ENCODE data around the gene GALNT9. TPM values are rescaled to one million over a fixed set of nuclear protein-coding genes. Genes with fewer than 3 reads are reported as not detected.

Gene GALNT9
- total RNA-seq, 1 experiment from 2014 or later: 0.36 TPM

DNA sequence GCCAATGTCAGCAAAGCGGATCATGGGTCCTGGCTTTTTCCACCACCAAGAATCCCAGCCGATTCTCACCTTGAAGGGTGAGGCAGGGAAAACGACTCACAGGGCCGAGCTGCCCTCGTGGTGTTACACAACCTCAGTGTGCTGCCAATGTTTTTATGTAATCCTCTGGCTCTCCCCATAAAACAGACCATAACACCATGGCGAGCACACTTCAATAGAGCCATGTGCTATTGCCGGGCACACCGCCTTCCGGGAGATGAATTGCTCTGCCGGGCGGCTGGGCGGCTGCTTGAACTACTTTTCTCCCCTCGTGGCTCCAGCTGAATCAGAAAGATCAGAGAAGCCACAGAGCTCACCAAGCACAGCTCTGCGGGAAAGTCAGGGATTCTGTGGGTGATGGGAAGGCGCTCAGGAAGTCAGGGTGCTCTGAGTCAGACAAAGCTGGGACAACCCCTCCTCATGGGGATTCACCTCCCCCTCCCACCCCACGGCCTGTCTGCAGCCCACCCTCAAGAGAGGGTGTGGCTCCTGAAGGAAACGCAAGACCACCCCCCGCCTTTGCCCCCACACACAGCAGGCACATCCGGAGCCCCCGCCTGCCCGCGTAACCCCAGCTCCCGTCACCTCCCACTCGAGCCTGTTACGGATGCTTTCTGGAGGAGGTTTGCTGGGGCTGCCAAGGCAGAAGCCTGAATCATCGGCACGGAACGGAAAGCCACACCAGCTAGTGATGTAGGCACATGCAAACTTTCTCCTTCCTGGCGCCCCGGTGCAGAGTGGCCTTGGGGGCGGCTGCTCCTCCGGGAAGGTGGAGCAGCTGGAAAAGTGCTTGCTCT is 1.8 kb downstream of the GALNT9 start:
- H3K4me3 ChIP-seq: no peak overlapping the region
- H3K4me1 ChIP-seq: no peaks in the 10 kb centered on the region
- no peaks in the 10 kb centered on the region for H3K36me3 ChIP-seq
- no peaks in the 10 kb centered on the region for H3K27me3 ChIP-seq
- DNase-seq: no peak
- no peak overlapping the region for H3K27ac ChIP-seq
- H3K9me3 ChIP-seq (replicated peaks): no peaks in the 10 kb centered on the region

- DNase-seq: no peak
- Histone ChIP-seq H3K4me1 (no peaks in the 10 kb centered on the region), H3K36me3 (no peaks in the 10 kb centered on the region), H3K9me3 (replicated peaks) (no peaks in the 10 kb centered on the region), H3K27me3 (no peaks in the 10 kb centered on the region), H3K4me3 (no peak overlapping the region), H3K27ac (no peak overlapping the region)
These were observed 2.7 kb downstream of the GALNT9 start for GRCh38 chr12:132326646-132327045.

GRCh38 chr12:132325733-132326130 is 3.7 kb downstream of the GALNT9 start:
- DNase-seq: no peak
- H3K36me3 ChIP-seq: no peaks in the 10 kb centered on the region
- no peaks in the 10 kb centered on the region for H3K4me1 ChIP-seq
- no peak overlapping the region for H3K4me3 ChIP-seq
- H3K9me3 ChIP-seq (replicated peaks): no peaks in the 10 kb centered on the region
- no peaks in the 10 kb centered on the region for H3K27me3 ChIP-seq
- no peak overlapping the region for H3K27ac ChIP-seq

DNA sequence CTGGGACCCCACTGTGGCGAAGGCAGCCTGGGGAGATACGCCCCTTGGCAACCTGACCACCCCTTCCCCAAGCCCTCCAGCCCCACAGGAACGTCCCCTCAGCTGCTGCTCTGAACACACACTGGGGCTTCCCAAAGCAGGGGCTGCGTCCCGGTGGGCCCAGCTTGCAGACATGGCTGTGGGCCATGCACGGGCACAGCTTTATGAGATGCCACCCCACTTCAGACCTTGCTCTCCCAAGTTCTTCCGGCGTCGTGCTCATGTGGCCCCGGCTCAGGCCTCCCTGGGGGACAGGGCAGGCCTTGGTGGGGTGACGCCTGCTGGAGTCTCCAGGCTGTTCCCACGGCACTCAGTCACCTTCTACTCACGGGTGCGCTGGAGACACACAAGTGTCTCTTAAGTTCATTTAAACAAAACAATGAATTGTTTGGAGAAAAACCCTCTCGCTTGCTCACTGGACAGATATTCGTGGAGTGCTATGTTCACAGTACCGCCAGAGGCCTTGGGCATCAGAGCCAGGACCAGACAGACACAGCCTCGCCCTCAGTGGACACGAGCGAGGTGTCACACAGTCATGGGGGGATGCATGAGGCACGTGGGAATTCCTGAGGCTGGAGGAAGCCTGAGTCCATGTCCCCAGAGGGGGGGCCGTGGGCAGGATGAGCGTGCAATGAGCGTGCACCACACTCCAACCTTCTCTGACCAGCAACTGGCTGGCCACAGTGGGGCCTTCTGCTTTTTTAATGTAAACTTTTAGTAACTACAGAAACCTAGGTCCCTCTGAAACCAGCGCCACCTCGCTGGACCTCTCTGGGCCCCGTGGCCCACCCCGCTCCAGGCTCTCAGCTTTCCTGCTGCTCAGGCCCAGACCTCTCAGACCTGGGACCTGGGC is 4.3 kb downstream of the GALNT9 start:
- no peaks in the 10 kb centered on the region for H3K9me3 ChIP-seq (replicated peaks)
- no peak overlapping the region for H3K4me3 ChIP-seq
- no peaks in the 10 kb centered on the region; the same call in 1 of the 2 replicates for H3K27me3 ChIP-seq
- H3K27ac ChIP-seq: no peak overlapping the region
- H3K4me1 ChIP-seq: no peaks in the 10 kb centered on the region
- no peaks in the 10 kb centered on the region for H3K36me3 ChIP-seq
- DNase-seq: no peak

GRCh38 chr12:132324173-132324572 is 5.2 kb downstream of the GALNT9 start:
- Histone ChIP-seq H3K4me3 (no peak overlapping the region), H3K9me3 (replicated peaks) (no peaks in the 10 kb centered on the region), H3K27ac (no peak overlapping the region), H3K4me1 (no peaks in the 10 kb centered on the region), H3K36me3 (no peaks in the 10 kb centered on the region), H3K27me3 (no peaks in the 10 kb centered on the region; the same call in 1 of the 2 replicates)
- DNase-seq: no peak

GRCh38 chr12:132323171-132324010 is 6.0 kb downstream of the GALNT9 start:
- Histone ChIP-seq H3K9me3 (replicated peaks) (no peaks in the 10 kb centered on the region), H3K36me3 (no peaks in the 10 kb centered on the region), H3K27ac (no peak overlapping the region), H3K4me1 (no peaks in the 10 kb centered on the region), H3K4me3 (no peak overlapping the region), H3K27me3 (no peaks in the 10 kb centered on the region; the same call in 1 of the 2 replicates)
- DNase-seq: no peak

GRCh38 chr12:132322206-132323132 is 6.9 kb downstream of the GALNT9 start:
- Histone ChIP-seq H3K4me3 (no peak overlapping the region), H3K4me1 (no peaks in the 10 kb centered on the region), H3K36me3 (no peaks in the 10 kb centered on the region), H3K27me3 (no peaks in the 10 kb centered on the region; the same call in 1 of the 2 replicates), H3K9me3 (replicated peaks) (no peaks in the 10 kb centered on the region), H3K27ac (no peak overlapping the region)
- DNase-seq: no peak

- Histone ChIP-seq H3K9me3 (replicated peaks) (no peaks in the 10 kb centered on the region), H3K4me3 (no peak overlapping the region), H3K27ac (no peak overlapping the region), H3K27me3 (no peaks in the 10 kb centered on the region; the same call in 1 of the 2 replicates), H3K36me3 (no peaks in the 10 kb centered on the region), H3K4me1 (no peaks in the 10 kb centered on the region)
- no peak for DNase-seq
These were observed 7.9 kb downstream of the GALNT9 start for GRCh38 chr12:132321321-132322118.

GRCh38 chr12:132320767-132321211 is 8.6 kb downstream of the GALNT9 start:
- Histone ChIP-seq H3K36me3 (no peaks in the 10 kb centered on the region), H3K9me3 (replicated peaks) (no peaks in the 10 kb centered on the region), H3K4me3 (no peak overlapping the region), H3K4me1 (no peaks in the 10 kb centered on the region), H3K27me3 (no peaks in the 10 kb centered on the region; the same call in 1 of the 2 replicates), H3K27ac (no peak overlapping the region)
- no peak for DNase-seq

DNA sequence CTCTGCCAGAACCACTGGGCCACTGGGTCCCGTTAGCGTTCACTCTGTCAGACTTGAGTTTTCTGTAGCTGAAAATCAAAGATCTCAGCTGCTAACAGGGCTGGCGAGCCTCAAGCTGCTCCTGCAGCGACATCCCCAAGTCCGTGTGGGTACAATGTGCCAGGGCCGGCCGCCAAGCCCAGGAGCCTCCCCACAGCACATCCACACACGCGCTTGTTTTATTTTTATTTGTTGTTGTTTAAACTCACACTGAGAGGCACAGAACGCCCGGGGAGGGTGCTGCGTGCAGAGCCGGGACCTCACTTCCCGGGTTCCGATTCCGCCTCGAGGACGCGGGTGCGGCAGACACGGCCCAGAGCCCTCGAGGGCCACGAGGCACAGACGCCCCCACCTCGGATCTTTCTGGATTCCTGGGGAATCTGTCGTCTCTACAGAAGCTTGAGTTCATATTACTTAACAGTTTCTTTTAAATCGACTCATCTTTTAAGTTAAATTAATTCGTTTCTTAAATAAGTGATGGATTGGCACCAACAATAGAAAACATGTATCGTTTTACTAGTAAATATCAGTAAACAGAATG is 9.3 kb downstream of the GALNT9 start:
- Histone ChIP-seq H3K9me3 (replicated peaks) (no peaks in the 10 kb centered on the region), H3K36me3 (no peaks in the 10 kb centered on the region), H3K4me1 (no peaks in the 10 kb centered on the region), H3K4me3 (no peak overlapping the region), H3K27me3 (no peaks in the 10 kb centered on the region; the same call in 1 of the 2 replicates), H3K27ac (no peak overlapping the region)
- no peak for DNase-seq

DNA sequence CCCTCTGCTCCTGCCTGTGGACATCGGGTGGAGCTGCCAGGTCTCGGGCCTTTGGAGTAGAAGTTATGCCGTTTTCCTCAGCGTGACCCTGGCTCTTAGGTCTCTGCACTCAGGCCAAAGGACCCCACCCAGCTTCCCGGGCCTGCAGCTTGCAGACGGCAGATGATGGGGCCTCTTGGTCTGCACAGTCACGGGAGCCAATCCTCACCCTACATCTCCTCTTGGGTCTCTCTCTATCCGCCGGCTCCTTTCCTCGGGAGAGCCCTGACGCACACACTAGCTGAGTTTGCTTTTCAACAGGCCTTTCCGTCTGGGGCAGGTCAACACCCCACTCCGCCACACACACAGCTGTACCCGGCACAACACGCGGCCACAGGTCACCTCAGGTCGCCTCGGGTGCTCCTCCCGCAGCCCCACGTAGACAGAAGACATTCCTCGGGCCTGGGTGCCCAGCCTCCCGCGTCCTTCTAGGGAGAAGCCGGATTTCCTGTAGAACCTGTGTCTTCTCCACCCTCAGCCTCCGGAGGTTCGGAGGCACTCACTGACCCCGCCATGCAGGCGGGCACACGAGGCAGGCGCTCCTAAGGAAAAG is 9.9 kb downstream of the GALNT9 start:
- H3K27me3 ChIP-seq: no peaks in the 10 kb centered on the region; the same call in 1 of the 2 replicates
- no peaks in the 10 kb centered on the region for H3K36me3 ChIP-seq
- DNase-seq: no peak
- no peak overlapping the region for H3K27ac ChIP-seq
- H3K4me3 ChIP-seq: no peak overlapping the region
- no peaks in the 10 kb centered on the region for H3K4me1 ChIP-seq
- no peaks in the 10 kb centered on the region for H3K9me3 ChIP-seq (replicated peaks)

GRCh38 chr12:132318618-132319033 is 10.8 kb downstream of the GALNT9 start:
- H3K27me3 ChIP-seq: no peaks in the 10 kb centered on the region; the same call in 1 of the 2 replicates
- no peak overlapping the region for H3K4me3 ChIP-seq
- no peaks in the 10 kb centered on the region for H3K36me3 ChIP-seq

More at GRCh38 chr12:132318618-132319033, 10.8 kb downstream of the GALNT9 start:
- no peak for DNase-seq
- no peaks in the 10 kb centered on the region for H3K9me3 ChIP-seq (replicated peaks)
- H3K27ac ChIP-seq: no peak overlapping the region
- H3K4me1 ChIP-seq: no peaks in the 10 kb centered on the region
